Measurements from ENCODE around the gene DNAJB8.

GRCh38 chr3:128439226-128439625 lies 27.5 kb downstream of the DNAJB8 start:
- no peak for TF ChIP-seq POLR2A (IDR thresholded peaks at IDR 0.05)
- no peak for TF ChIP-seq CTCF (IDR thresholded peaks at IDR 0.05)
